GM12878 (cell line): ENCODE results near the gene ARF3. TPM values are rescaled to one million over a fixed set of nuclear protein-coding genes. Genes with fewer than 3 reads are reported as not detected.
A peak's percentile ranks its signal among the peaks of the same experiment; 100 is the strongest.

Experiments
- BCLAF1 ChIP-seq: fragments of 450-650 bp; IDR thresholded peaks from 2 replicates; pipeline ENCODE4 v1.6.1; 2017; ENCODE audit warnings: antibody characterized with exemption, mild to moderate bottlenecking, moderate library complexity
- BRCA1 ChIP-seq: IDR thresholded peaks from 2 replicates; pipeline ENCODE4 v1.6.1; 2011; ENCODE audit warnings: low read depth, low read length, improper control_type of control experiment
- E2F8 ChIP-seq: fragments of 450-650 bp; IDR thresholded peaks from 2 replicates; pipeline ENCODE4 v1.6.1; 2018; ENCODE audit warnings: mild to moderate bottlenecking, low read depth, moderate library complexity; ENCODE audit not compliant: partially characterized antibody
- EGR1 ChIP-seq, 2 experiments: IDR thresholded peaks; 1 replicate in 1 of 2; 2 replicates in 1 of 2; pipeline ENCODE4 v1.6.1; 2011 to 2012; ENCODE audit warnings: low read depth in 2 of 2, low read length in 2 of 2, borderline replicate concordance in 1 of 2, mild to moderate bottlenecking in 1 of 2, moderate library complexity in 1 of 2
- FOS ChIP-seq: IDR thresholded peaks from 3 replicates; pipeline ENCODE4 v1.6.1; 2011; ENCODE audit warnings: borderline replicate concordance; ENCODE audit not compliant: insufficient read length; ENCODE audit errors: extremely low read depth
- MAX ChIP-seq: IDR thresholded peaks from 2 replicates; pipeline ENCODE4 v1.6.1; 2012; ENCODE audit warnings: low read depth, low read length, improper control_type of control experiment
- RAD51 ChIP-seq: fragments of 450-650 bp; IDR thresholded peaks from 2 replicates; pipeline ENCODE4 v1.6.1; 2016; ENCODE audit warnings: moderate library complexity, mild to moderate bottlenecking, inconsistent platforms
- RBBP5 ChIP-seq: fragments of 200-600 bp; sonication (generic); conservative IDR thresholded peaks from 2 replicates; pipeline ENCODE4 v1.6.1; 2016
- RUNX3 ChIP-seq: IDR thresholded peaks from 2 replicates; pipeline ENCODE4 v1.6.1; 2012; ENCODE audit warnings: low read length, inconsistent platforms
- TCF12 ChIP-seq: IDR thresholded peaks from 2 replicates; pipeline ENCODE4 v1.6.1; 2011; ENCODE audit warnings: low read depth, mild to moderate bottlenecking, low read length
- ZBTB33 ChIP-seq: fragments of 450-650 bp; IDR thresholded peaks from 2 replicates; pipeline ENCODE4 v1.6.1; 2017; ENCODE audit warnings: mild to moderate bottlenecking
- ZBTB4 ChIP-seq: fragments of 450-650 bp; formaldehyde crosslinking; IDR thresholded peaks from 2 replicates; pipeline ENCODE4 v1.4.0; 2022; ENCODE audit warnings: mild to moderate bottlenecking, moderate library complexity
- ZNF217 ChIP-seq: fragments of 450-650 bp; IDR thresholded peaks from 2 replicates; pipeline ENCODE4 v1.6.1; 2017; ENCODE audit warnings: antibody characterized with exemption, mild to moderate bottlenecking
- ZNF592 ChIP-seq: fragments of 450-650 bp; IDR thresholded peaks from 2 replicates; pipeline ENCODE4 v1.6.1; 2017; ENCODE audit warnings: mild to moderate bottlenecking, moderate library complexity
- polyA plus RNA-seq, 11 experiments: library from polyadenylated mRNA; depleted of rRNA in 4 of 11; unstranded in 6 of 11; stranded (reverse) in 5 of 11; fragments of >200 nt; fragmentation: Nextera tagmentation in 4 of 11; fragmentation: Illumina TruSeq in 1 of 11; extraction: Ambion mirVana in 4 of 11; extraction: Trizol in 1 of 11; gene quantifications; 1 replicate in 1 of 11; 2 replicates in 10 of 11; pipeline versions ENCODE4 v1.2.1 to v1.2.3, GENCODE V29; 2011 to 2016; ENCODE audit warnings: inconsistent platforms in 2 of 11, missing spikeins in 2 of 11, low read depth in 1 of 11
- total RNA-seq, 4 experiments: library from RNA; depleted of rRNA in 3 of 4; stranded (reverse); fragments of >200 nt in 3 of 4; fragmentation: Illumina TruSeq in 1 of 4; extraction: Trizol in 1 of 4; gene quantifications; 2 replicates each; pipeline versions ENCODE4 v1.2.1 to v1.2.3, GENCODE V29; 2013 to 2021

The ARF3 gene
- total and polyA plus RNA-seq, 10 of the 15 experiments (the other 5 are each of a cell fraction or from before 2014, with no cell fraction given) = 8.7 to 263 (median 74.4) TPM

- TF ChIP-seq RUNX3 (peak; percentile 32; the same call in 1 of the 2 replicates), ZBTB33 (no peak), EGR1 (IDR thresholded peaks at IDR 0.05; ENCODE audit: borderline replicate concordance in 1 of 2, low read depth in 2 of 2, low read length in 2 of 2) (peak in 1 of 2 experiments; percentile 85; a peak in 2 of 3 replicates), BRCA1 (no peak), E2F8 (no peak), MAX (no peak), ZNF592 (no peak), FOS (no peak), ZBTB4 (CRISPR knock-in tag) (no peak), TCF12 (no peak), ZNF217 (no peak), RAD51 (no peak), RBBP5 (no peak), BCLAF1 (no peak)
These were observed 53.3 kb downstream of the ARF3 start (continued) for GRCh38 chr12:48903982-48904411.
